Testis (tissue), 2 donors: ENCODE results near the gene RANBP3L.
"Not testable (repeated sequence)": the region's sequence is repeated elsewhere in the genome, so short reads cannot be mapped to it uniquely, and the experiment has no call there.

ENCODE experiments used
- CTCF ChIP-seq, 3 experiments: fragments of 450-650 bp in 2 of 3; fragments of 200-600 bp in 1 of 3; sonication (generic) in 1 of 3; IDR thresholded peaks; one replicate each; pipeline ENCODE4 v1.5.1; 2016 to 2019; ENCODE audit warnings: antibody characterized with exemption in 3 of 3, mild to moderate bottlenecking in 2 of 3, moderate library complexity in 1 of 3
- POLR2A ChIP-seq: fragments of 450-650 bp; IDR thresholded peaks from one replicate; pipeline ENCODE4 v1.6.1; 2017; ENCODE audit warnings: antibody characterized with exemption, mild to moderate bottlenecking, moderate library complexity

GRCh38 chr5:36198783-36199182 lies 102.9 kb downstream of the RANBP3L start:
- not testable (repeated sequence) for TF ChIP-seq CTCF (IDR thresholded peaks at IDR 0.05); POLR2A
